GM19395 (cell line): ENCODE results near the gene ZNF44.
A peak's percentile ranks its signal among the peaks of the same experiment; 100 is the strongest.
"Not testable (repeated sequence)": the region's sequence is repeated elsewhere in the genome, so short reads cannot be mapped to it uniquely, and the experiment has no call there.

Source experiments
- ATAC-seq: cut with Tn5 transposase; IDR thresholded peaks from one replicate; pipeline ENCODE4 v1.9.1; 2021; ENCODE audit warnings: mild to moderate bottlenecking, moderate library complexity; ENCODE audit not compliant: unreplicated experiment

ZNF44 gene

DNA sequence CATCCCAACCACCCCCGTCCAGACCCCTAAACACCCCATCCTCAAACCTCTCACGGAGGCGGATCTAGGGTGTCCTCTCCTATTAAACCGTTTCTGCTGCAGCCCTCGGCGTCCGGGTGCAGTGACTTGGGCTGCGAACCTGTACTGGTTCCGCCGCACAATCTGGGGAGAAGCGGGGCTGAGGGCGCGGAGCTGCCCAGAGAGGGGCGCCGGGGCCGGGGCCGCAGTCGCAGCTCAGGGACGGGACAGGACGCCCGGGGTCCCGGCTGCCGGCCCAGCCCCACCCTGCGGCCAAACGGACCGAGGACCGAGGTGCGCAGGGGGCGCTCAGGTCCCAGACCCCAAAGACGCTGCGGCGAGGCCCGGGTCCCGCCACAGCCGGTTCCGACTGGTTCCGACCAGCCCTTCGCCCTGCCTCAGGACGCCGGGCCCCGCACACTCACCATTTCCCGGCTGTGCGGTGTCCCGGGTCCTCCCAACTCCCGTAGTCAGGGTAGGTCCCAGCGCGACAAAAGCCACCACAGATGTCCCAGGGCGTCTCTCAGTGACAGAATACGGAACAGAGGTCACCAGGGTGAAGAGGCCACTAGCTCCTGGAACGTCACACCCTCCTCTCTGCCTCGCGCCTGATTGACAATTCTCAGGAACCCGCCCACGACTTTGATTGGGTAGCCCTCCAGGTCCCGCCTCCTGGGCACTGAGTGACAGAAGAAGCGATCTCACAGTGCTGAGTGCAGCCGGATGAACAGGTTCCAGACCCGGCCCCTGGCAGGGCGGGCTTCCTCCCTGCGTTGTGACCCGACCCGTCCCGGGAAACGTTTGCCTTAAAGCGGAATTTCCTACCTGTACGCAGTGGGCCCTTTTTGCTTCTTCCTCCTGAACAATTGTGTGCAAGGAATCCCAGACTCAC, at the start of gene ZNF44:
Gene ZNF44 (minus strand): TSS at position 635 of the 910 bp plus-strand sequence. CDS start 189 bp downstream, at position 446.
- ATAC-seq, result peak; percentile 92

DNA sequence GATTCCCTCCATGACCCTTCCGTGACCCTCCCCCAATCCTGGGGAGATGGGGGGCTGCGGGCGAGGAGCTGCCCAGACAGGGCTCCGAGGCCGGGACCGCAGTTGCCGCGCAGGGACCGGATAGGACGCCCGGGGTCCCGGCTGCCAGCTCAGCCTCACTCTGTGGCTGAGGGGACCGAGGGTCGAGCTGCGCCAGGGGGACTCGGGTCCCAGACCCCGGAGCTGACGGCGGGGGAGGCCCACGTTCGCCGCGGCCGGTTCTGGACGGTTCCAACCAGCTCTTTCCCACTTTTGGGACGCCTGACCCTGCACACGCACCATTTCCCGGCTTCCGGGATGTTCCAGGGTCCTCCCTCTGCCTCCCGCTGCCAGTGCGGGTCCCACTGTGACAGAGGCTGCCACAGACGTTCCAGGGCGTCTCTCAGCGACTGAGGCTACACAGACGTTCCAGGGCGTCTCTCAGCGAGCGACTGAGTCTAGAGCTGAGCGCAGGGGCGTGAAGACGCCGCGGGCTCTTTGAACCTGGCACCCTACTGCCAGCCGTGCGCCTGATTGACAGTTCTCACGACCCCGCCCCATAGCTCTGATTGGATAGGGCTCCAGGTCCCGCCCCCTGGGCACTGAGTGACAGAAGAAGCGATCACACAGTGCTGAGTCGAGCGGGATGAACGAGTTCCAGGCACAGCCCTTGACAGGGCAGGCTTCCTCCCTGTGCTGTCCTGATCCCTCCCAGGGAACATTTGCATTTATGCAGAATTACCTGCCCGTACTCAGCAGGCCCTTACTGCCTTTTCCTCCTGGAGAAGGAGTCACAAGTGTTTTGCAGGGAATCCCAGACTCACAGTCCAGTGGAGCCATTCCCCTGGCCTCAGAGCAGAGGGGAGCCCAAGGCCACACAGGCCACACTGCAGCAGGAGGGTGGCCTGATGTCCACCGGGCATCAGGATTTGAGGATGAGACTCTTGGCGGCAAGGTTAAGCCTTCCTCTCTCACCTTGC, 38.8 kb upstream of the ZNF44 start, which contains the start of gene ZNF563:
Gene ZNF563 (minus strand): TSS at position 472 of the 998 bp plus-strand sequence. CDS start 151 bp downstream, at position 321.
- peak; percentile 91 for ATAC-seq

GRCh38 chr19:12331211-12331941, 36.7 kb upstream of the ZNF44 start:
- no peak for ATAC-seq

DNA sequence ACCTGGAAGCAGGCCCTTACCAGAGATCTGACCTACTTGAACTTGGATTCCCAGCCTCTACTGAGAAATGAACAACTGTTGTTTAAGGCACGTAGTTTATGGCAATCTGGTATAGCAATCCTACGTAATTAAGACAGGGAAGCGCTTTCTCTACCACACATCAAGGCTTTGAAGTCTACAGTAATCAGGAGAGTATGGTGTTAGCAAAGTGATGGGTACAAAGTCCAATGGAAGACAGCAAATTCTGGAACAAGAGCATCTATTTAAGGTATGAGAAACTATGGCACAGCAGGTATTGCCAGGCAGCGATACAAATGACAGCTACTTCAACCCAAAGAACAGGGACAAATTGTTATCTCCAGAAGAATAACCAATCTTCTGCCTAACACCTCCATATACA, 35.7 kb upstream of the ZNF44 start:
- no peak for ATAC-seq

DNA sequence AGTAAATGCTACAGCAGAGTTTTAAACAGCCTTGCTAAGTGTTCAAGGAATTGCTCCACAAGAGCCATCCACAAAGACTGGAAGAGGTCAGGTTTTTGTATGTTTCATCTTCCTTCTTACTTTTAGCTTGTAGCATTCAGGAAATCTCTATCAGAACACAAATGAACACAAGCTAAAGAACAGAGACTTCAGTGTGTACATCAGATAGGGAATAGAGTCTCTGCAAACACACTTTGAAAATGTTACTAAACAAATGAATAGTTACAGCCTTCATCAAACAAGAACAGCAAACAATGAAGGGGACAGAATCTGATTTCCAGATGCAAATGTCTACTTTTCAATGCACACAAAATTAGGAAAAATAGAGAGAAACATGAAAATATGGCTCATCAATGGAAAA, 31.0 kb upstream of the ZNF44 start:
- no peak for ATAC-seq

DNA sequence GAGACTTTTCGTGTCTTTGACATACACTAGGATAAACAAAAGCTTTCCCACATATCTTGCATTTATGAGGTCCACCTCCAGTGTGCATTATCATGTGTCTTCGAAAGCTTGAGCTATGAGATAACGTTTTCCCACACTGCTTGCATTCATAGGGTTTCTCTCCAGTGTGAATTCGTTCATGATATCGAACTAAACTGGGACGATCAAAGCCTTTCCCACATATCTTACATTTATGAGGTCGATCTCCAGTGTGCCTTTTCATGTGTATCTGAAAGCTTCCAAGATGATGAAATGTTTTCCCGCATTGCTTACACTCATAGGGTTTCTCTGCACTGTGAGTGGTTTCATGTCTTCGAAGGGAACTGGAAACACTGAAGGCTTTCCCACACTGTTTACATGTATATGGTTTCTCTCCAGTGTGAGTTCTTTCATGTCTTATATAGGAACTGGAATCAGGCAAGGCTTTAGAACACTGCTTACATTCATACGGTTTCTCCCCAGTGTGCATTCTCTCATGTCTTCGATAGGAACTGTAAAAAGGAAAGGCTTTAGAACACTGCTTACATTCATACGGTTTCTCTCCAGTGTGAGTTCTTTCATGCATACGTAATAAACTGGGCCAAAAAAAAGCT, 24.2 kb upstream of the ZNF44 start:
- ATAC-seq, result no peak

DNA sequence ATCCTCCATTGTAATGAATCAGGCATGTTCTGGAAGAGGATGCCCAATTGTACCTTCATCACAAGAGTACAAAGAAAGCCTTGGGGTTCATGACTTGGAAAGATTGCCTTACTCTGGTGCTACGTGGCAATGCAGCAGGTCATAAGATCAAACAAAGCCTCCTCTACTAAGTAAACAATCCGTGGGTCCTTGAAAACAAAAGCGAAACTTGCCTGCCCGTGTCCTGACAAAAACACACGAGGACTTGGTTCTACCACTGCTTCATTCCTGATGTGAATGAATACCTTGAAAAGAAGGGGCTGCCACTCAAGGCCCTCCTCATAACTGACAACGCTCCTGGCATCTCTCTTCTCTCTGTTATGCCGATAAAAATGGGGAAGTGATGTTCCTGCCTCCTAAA, 19.9 kb upstream of the ZNF44 start:
- ATAC-seq, result no peak

GRCh38 chr19:12308891-12309290, 14.2 kb upstream of the ZNF44 start:
- not testable (repeated sequence) for ATAC-seq

- ATAC-seq, result peak; percentile 25
Observed at GRCh38 chr19:12295191-12295590, 508 bp upstream of the ZNF44 start.

GRCh38 chr19:12293777-12294248, 870 bp downstream of the ZNF44 start:
- peak; percentile 56 for ATAC-seq

DNA sequence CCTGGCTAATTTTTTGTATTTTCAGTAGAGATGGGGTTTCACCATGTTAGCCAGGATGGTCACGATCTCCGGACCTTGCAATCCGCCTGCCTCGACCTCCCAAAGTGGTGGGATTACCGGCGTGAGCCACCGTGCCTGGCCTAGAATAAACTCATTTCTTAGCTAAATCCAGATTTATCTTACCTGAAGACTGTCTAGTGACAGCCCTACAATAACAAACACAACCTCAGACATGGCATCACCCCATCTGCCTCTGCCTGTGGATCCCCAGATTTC, 5.0 kb downstream of the ZNF44 start:
- no peak for ATAC-seq

DNA sequence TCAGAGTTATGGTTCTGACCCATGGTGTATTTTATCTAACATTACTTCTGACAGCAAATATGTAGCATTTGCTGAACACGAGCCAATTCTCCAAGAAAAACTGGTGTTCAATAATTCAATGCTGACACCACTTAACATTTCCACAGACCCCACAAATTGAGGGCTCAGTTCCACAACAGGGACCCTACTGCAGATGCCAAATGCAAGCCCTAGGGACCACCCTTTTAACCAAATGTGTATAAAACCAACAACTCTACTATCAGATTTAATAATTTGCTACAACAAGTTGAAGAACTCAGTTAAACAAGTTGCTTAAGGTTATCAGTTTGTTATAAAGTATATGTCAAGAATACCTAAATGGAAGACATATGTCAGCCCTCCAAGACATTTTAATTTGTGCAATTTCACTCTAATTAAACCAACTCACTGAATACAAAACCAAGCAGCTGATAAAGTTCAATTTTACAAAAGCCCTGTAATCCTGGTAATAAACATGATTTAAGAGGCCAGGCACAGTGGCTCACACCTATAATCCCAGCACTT, 6.7 kb downstream of the ZNF44 start:
- ATAC-seq, result no peak

DNA sequence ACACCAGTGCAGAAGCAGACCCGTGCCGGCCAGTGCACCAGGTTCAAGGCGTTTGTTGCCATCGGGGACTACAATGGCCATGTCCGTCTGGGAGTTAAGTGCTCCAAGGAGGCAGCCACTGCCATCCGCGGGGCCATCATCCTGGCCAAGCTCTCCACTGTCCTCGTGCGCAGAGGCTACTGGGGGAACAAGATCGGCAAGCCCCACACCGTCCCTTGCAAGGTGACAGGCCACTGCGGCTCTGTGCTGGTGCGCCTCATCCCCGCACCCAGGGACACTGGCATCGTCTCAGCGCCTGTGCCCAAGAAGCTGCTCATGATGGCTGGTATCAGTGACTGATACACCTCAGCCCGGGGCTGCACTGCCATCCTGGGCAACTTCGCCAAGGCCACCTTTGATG, 10.1 kb downstream of the ZNF44 start:
- no peak for ATAC-seq

GRCh38 chr19:12284226-12284625, 10.5 kb downstream of the ZNF44 start:
- ATAC-seq, result no peak

DNA sequence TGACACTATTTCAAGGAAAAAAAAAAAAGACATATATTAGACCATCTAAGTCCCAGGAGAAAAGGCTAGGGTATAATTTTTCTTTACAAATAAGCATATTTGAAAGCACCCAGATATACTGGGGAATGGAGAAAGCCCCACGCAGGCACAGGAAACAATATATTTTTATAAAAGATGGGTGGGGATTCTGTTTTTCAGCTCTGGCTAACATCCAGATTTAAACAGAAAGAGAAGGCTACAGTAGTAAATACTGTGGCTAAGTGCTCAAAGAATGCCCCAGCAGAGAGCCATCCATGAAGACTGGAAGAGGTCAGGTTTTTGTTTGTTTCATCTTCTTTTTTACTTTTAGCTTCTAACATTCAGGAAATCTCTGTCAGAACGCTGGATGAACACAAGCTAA, 16.0 kb downstream of the ZNF44 start:
- no peak for ATAC-seq

GRCh38 chr19:12272980-12273901, 21.4 kb downstream of the ZNF44 start:
- ATAC-seq, result no peak

GRCh38 chr19:12272386-12272785, 22.3 kb downstream of the ZNF44 start:
- no peak for ATAC-seq

GRCh38 chr19:12270854-12271253, 23.8 kb downstream of the ZNF44 start:
- ATAC-seq, result no peak
